GM19438 (cell line): ENCODE results near the gene PRKCA.

Experiments used
- ATAC-seq: cut with Tn5 transposase; IDR thresholded peaks from one replicate; pipeline ENCODE4 v1.9.1; 2021; ENCODE audit warnings: low read depth; ENCODE audit not compliant: unreplicated experiment

Gene PRKCA

DNA sequence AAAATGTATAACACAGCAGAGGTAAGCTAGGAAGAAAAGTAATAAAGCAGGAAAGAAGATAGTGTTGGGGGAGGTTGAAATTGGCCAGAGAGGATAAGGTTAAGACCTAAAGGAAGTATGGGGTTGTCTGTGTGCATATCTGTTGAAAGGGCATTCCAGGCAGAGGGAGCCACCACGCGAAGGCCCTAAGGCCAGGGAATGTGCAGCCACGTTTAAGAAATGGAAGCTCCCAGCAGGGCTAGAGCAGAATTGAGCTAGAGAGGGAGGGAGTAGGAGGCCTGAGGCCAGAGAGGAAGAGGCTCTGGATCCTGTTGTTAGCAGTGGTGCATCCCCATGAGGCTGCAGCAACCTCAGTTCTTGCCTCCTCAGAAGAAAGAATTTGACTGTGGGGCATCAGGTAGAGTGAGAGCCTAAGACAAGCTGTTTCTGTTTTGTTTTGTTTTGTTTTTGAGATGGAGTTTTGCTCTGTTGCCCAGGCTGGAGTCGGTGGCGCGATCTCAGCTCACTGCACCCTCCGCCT is 473.5 kb downstream of the PRKCA start:
- ATAC-seq = no peak

DNA sequence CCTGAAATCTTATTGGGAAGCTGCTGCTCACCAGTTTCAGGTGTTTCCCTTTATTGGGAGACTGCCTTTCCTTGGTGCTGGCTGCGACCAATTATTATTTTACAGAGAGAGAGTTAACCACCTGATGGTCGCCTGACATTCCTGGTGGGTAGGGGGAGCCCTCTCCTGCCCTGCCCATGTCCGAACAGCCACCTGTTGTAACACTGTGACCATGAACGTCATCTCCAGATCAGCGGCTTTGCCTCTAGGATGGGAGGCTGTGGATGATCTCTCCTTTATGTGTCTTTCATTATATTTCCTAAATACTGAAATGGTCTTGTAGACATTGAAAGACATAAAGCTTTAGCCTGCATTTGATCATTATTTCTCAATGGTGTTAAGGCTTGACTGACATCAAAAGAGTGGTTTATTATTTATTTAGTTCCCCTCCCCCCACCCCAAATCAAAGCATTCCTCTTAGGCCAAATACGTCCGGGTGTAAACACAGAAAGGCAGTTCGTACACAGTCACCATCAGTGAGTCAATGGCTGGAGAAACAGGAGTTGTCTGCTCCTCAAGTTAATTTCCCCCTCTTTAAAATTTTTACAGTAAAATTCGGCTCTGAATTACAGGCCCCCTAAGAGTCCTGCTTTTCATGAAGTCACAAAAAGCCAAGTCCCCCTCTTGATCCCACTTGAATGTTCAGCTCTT is 474.7 kb downstream of the PRKCA start:
- ATAC-seq = no peak

- no peak for ATAC-seq
Observed at GRCh38 chr17:66777689-66778225, 475.3 kb downstream of the PRKCA start.

- no peak for ATAC-seq
Observed at GRCh38 chr17:66778531-66779236, 476.3 kb downstream of the PRKCA start.

DNA sequence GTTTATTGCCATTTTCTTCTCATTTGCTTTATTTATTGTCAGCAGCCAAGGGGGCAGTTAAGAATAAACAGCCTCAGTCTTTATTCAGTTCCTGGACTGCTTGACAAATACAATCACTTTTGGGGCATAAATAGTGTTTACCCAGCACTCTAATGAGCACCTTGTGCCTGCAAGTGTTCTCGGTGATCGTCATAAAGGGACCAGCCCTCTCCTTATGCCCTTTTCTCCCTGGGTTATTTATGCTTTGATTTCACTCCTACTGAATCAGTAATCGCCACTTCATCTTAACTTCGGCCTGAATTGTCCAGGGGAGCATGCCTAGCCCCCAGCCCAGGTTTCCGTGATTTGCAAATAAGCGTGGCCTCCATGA is 476.8 kb downstream of the PRKCA start:
- ATAC-seq = no peak

- no peak for ATAC-seq
Observed at GRCh38 chr17:66781135-66781534, 478.7 kb downstream of the PRKCA start.

DNA sequence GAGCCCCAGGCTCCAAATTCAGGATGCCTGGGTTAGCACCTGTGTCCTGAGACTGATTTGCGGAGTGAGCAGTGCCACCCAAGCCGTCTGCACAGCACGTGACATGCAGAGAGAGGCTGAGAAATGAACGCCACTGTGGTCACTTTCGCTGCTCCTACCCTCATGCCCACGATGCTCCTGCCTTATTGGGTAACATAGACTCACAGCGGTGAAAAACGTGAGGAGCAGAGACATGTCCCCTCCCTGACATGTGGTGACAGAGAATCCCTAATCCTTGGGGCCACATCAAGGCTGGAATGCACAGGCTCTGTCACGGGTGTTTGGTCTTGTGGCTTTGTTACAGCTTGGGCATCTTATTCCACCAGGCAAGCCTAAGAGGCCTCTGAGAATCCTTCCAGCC is 480.4 kb downstream of the PRKCA start:
- no peak for ATAC-seq

- no peak for ATAC-seq
Observed at GRCh38 chr17:66783656-66784381, 481.4 kb downstream of the PRKCA start.

GRCh38 chr17:66784621-66785364 is 482.4 kb downstream of the PRKCA start:
- ATAC-seq = no peak

DNA sequence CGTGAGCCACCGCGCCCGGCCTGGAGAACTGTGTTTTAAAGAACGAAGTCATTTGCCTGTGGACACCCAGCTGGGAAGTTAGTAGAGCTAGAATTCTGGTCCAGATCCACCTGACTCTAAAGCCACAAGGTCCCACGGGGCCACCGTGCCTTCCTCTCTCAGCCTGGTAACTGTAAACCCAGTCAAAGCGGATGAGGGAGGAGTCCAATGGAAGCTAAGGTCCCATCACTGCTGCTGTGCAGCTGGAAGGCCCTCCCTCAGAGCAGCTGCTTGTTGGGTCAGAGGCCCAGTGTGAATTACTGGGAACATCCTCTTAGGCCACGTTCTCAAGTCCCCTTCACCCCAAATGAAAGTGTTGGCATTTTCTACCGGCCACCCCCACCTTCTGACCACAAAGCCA is 483.7 kb downstream of the PRKCA start:
- no peak for ATAC-seq

DNA sequence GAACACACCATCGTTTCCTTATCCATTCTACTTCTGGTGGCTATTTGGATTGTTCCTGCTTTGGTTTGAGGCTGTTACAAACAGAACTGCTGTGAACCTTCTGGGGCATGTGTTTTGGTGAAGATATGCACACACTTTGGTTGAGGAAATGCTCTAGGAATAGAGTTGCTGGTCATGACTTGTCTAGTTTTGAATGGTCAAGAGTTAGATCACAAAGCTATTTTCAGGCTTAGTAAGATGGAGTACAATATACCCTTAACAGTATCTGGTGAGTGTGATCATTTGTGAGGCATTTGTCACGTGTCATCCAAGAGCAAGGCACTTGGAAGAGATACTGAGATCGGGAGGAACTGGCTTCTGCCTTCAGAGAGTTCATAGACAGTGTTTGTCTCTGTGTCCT is 485.5 kb downstream of the PRKCA start:
- no peak for ATAC-seq

DNA sequence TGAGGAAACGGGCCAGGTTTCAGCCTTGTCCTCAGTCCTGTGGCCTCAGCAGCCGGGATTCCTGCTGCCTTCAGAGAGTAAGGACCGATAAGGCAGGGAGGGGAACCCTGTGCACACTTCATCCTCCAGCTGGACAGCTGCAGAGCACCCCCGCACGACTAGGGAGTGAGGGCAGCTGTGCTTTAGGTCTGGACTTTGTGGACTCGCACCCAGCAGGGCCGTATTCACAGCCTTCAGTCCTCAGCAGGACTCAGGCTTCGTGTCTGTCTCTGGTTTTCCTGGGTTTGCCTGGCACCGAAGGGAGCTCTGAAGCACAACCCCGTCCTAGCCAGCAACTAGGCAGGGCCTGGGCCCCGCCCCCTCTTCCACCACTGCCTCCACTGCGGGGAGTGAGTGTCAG is 486.7 kb downstream of the PRKCA start:
- no peak for ATAC-seq

- ATAC-seq = no peak
Observed at GRCh38 chr17:66789961-66790437, 487.6 kb downstream of the PRKCA start.

- ATAC-seq = no peak
Observed at GRCh38 chr17:66790501-66791061, 488.2 kb downstream of the PRKCA start.

- ATAC-seq = no peak
Observed at GRCh38 chr17:66791347-66791746, 488.9 kb downstream of the PRKCA start.

DNA sequence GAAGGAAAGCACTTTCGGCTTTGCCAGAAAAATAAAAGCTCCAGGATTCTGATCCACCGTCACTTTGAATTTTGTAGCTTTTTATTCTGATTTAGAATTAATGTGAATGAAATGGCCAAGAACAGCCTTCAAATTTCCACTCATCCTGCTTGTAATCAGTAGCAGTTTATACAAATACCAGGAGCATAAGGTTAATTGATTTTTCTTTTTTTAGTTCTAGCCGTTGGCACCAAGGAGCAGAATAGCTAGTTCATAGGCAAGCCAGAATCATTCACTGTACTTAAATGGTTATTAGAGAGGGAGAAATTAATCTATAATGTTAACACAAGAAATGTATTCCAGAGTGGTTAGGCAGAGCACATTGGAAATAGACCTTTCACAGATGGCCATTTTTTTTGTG is 491.4 kb downstream of the PRKCA start:
- no peak for ATAC-seq

DNA sequence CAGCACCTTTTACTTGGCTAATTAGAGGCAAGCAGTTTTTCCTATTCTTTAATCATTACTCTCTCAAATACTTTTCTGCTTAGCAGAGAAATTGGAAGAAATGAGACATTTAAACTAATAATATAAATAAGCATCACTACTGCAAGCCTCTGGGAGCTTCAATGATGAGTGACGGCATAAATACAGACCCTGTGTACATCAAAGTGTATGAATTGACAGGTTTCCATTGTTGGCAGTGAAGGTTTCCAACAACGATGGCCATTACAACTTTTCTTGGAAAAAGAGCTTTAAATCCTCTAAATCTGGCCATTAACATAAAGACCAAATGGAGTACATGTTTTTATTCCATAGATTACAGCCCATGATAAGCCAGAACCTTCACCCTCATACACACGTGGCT is 493.1 kb downstream of the PRKCA start:
- no peak for ATAC-seq

- ATAC-seq = no peak
Observed at GRCh38 chr17:66799849-66800537, 497.6 kb downstream of the PRKCA start.

GRCh38 chr17:66803474-66803951 is 501.1 kb downstream of the PRKCA start:
- no peak for ATAC-seq
